Hindlimb muscle (tissue), 1 donor: Measurements from ENCODE around the gene ING1. TPM values are rescaled to one million over a fixed set of nuclear protein-coding genes. Genes with fewer than 3 reads are reported as not detected.
"Not testable (repeated sequence)": the region's sequence is repeated elsewhere in the genome, so short reads cannot be mapped to it uniquely, and the experiment has no call there.

Source experiments
- DNase-seq: peaks from one replicate; pipeline ENCODE4 v3.0.0-alpha.2; 2013
- polyA plus RNA-seq: library from polyadenylated mRNA; unstranded; fragments of 120-200 nt; gene quantifications from one replicate; pipeline ENCODE4 v1.2.1, GENCODE V29; 2013; ENCODE audit not compliant: insufficient read length

Gene ING1
- polyA plus RNA-seq = 10.1 TPM

GRCh38 chr13:110713642-110713952, at the start of gene ING1:
Gene ING1, plus strand, starts transcription at chr13:110713700. Its CDS starts 450 bp downstream, at chr13:110714150.
- no peak for DNase-seq

GRCh38 chr13:110664041-110664440, 49.5 kb upstream of the ING1 start:
- no peak for DNase-seq

GRCh38 chr13:110664673-110665072, 48.8 kb upstream of the ING1 start:
- no peak for DNase-seq

GRCh38 chr13:110665491-110666254, 47.8 kb upstream of the ING1 start:
- DNase-seq = no peak

GRCh38 chr13:110666255-110666533, 47.3 kb upstream of the ING1 start:
- no peak for DNase-seq

- no peak for DNase-seq
Observed at GRCh38 chr13:110669036-110669435, 44.5 kb upstream of the ING1 start.

- DNase-seq = not testable (repeated sequence)
Observed at GRCh38 chr13:110669814-110670213, 43.7 kb upstream of the ING1 start.

- peak; percentile 18 for DNase-seq
Observed at GRCh38 chr13:110676595-110677587, 36.6 kb upstream of the ING1 start.

GRCh38 chr13:110677731-110678545, 35.6 kb upstream of the ING1 start:
- DNase-seq = no peak

GRCh38 chr13:110680852-110681251, 32.6 kb upstream of the ING1 start:
- no peak for DNase-seq

- DNase-seq = no peak
Observed at GRCh38 chr13:110681868-110682550, 31.5 kb upstream of the ING1 start.

- DNase-seq = no peak
Observed at GRCh38 chr13:110682746-110683145, 30.8 kb upstream of the ING1 start.

- no peak for DNase-seq
Observed at GRCh38 chr13:110683203-110683883, 30.2 kb upstream of the ING1 start.

- DNase-seq = no peak
Observed at GRCh38 chr13:110683921-110684320, 29.6 kb upstream of the ING1 start.

GRCh38 chr13:110684388-110685056, 29.0 kb upstream of the ING1 start:
- no peak for DNase-seq

GRCh38 chr13:110685305-110686020, 28.0 kb upstream of the ING1 start:
- DNase-seq = no peak

- DNase-seq = no peak
Observed at GRCh38 chr13:110687736-110688135, 25.8 kb upstream of the ING1 start.

- DNase-seq = no peak
Observed at GRCh38 chr13:110689041-110689440, 24.5 kb upstream of the ING1 start.

- DNase-seq = no peak
Observed at GRCh38 chr13:110689711-110690110, 23.8 kb upstream of the ING1 start.

- DNase-seq = no peak
Observed at GRCh38 chr13:110690516-110690915, 23.0 kb upstream of the ING1 start.
